Measurements from ENCODE around the gene ACYP2.

DNA sequence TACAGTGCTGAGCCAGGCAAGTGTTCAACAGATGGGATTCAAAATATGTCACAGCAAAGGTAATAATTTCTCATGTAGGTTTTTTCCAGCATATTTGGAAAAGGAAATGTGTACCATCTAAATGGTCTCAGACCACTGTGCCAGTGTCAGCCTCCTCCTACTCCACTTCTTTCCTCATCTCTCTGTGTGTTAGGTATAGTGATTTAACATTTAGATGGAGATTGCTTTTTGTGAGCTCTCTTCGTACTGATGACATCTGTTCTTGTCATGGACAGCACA, 221.5 kb downstream of the ACYP2 start:
- no peak for TF ChIP-seq POLR2A (IDR thresholded peaks at IDR 0.05)
- no peak for TF ChIP-seq CTCF (IDR thresholded peaks at IDR 0.05)
